HPDE6-E6E7 (cell line): ENCODE data around the gene OSGEPL1.
"Not testable (repeated sequence)": the region's sequence is repeated elsewhere in the genome, so short reads cannot be mapped to it uniquely, and the experiment has no call there.

Source experiments
- DNase-seq: peaks from one replicate; pipeline ENCODE4 v3.0.0; 2011; ENCODE audit warnings: missing footprints; ENCODE audit errors: extremely low spot score

Gene OSGEPL1

GRCh38 chr2:189762551-189763298 is at the start of gene OSGEPL1:
Gene OSGEPL1, minus strand, starts transcription at chr2:189762792. Its CDS starts 1,152 bp downstream, at chr2:189761640.
- DNase-seq: peak; percentile 62

GRCh38 chr2:189803431-189803830 is 40.8 kb upstream of the OSGEPL1 start:
- DNase-seq: no peak

GRCh38 chr2:189802396-189802912 is 39.9 kb upstream of the OSGEPL1 start:
- DNase-seq: no peak

GRCh38 chr2:189799531-189799930 is 36.9 kb upstream of the OSGEPL1 start:
- DNase-seq: peak; percentile 48

GRCh38 chr2:189799030-189799331 is 36.4 kb upstream of the OSGEPL1 start:
- no peak for DNase-seq

- peak; percentile 26 for DNase-seq
These were observed 35.9 kb upstream of the OSGEPL1 start for GRCh38 chr2:189798312-189799029.

GRCh38 chr2:189797902-189798301 is 35.3 kb upstream of the OSGEPL1 start:
- no peak for DNase-seq

GRCh38 chr2:189794310-189794709 is 31.7 kb upstream of the OSGEPL1 start:
- DNase-seq: no peak

- no peak for DNase-seq
These were observed 28.9 kb upstream of the OSGEPL1 start for GRCh38 chr2:189791338-189792042.

- DNase-seq: peak; percentile 87
These were observed 21.6 kb upstream of the OSGEPL1 start, which contains the start of the genes ORMDL1 and PMS1 for GRCh38 chr2:189783927-189784867. Gene ORMDL1, minus strand, starts transcription at chr2:189784339. Its CDS starts 1,744 bp downstream, at chr2:189782595. Gene PMS1, plus strand, starts transcription at chr2:189784450. Its CDS starts 7,360 bp downstream, at chr2:189791810.

GRCh38 chr2:189783451-189783926 is 20.9 kb upstream of the OSGEPL1 start:
- DNase-seq: peak; percentile 5

- no peak for DNase-seq
These were observed 19.7 kb upstream of the OSGEPL1 start for GRCh38 chr2:189782221-189782671.

GRCh38 chr2:189772212-189772611 is 9.6 kb upstream of the OSGEPL1 start:
- DNase-seq: no peak

GRCh38 chr2:189770590-189771322 is 8.2 kb upstream of the OSGEPL1 start:
- no peak for DNase-seq

GRCh38 chr2:189763908-189764661 is 1.5 kb upstream of the OSGEPL1 start:
- DNase-seq: no peak

- no peak for DNase-seq
These were observed 402 bp downstream of the OSGEPL1 start for GRCh38 chr2:189762229-189762550.

- not testable (repeated sequence) for DNase-seq
These were observed 2.4 kb downstream of the OSGEPL1 start for GRCh38 chr2:189760154-189760553.

GRCh38 chr2:189756311-189756952 is 6.2 kb downstream of the OSGEPL1 start:
- no peak for DNase-seq

- peak; percentile 20 for DNase-seq
These were observed 11.4 kb downstream of the OSGEPL1 start for GRCh38 chr2:189751080-189751658.
